A172 (cell line): ENCODE data around the gene TDP1. TPM values are rescaled to one million over a fixed set of nuclear protein-coding genes. Genes with fewer than 3 reads are reported as not detected.

ENCODE experiments used
- DNase-seq: peaks from one replicate; pipeline ENCODE4 v3.0.0-alpha.2; 2015; ENCODE audit warnings: low spot score
- total RNA-seq: library from RNA; depleted of rRNA; stranded (reverse); fragments of >200 nt; shearing (Covaris generic); gene quantifications from 2 replicates; pipeline ENCODE4 v1.2.3, GENCODE V29; 2014

The TDP1 gene
- total RNA-seq, 1 experiment from 2014 or later = 45.9 TPM

- no peak for DNase-seq
Measured at GRCh38 chr14:89941830-89942377, 13.8 kb upstream of the TDP1 start.

- no peak for DNase-seq
Measured at GRCh38 chr14:89947344-89947743, 8.4 kb upstream of the TDP1 start.

GRCh38 chr14:89952576-89952975 lies 3.2 kb upstream of the TDP1 start:
- no peak for DNase-seq

- no peak for DNase-seq
Measured at GRCh38 chr14:89953602-89954001, 2.1 kb upstream of the TDP1 start.

- peak; percentile 98 for DNase-seq
Measured at GRCh38 chr14:89954070-89955021, 1.4 kb upstream of the TDP1 start, which contains the start of gene EFCAB11. Gene EFCAB11, minus strand, starts transcription at chr14:89954730. Its CDS starts 70 bp downstream, at chr14:89954660.

GRCh38 chr14:89955022-89955744 lies 544 bp upstream of the TDP1 start:
- no peak for DNase-seq

GRCh38 chr14:89956661-89957009 lies 908 bp downstream of the TDP1 start:
- no peak for DNase-seq

GRCh38 chr14:89957376-89957775 lies 1.6 kb downstream of the TDP1 start:
- no peak for DNase-seq

- DNase-seq = peak; percentile 44
Measured at GRCh38 chr14:89957791-89958190, 2.1 kb downstream of the TDP1 start.

GRCh38 chr14:89958966-89959365 lies 3.2 kb downstream of the TDP1 start:
- DNase-seq = no peak

- no peak for DNase-seq
Measured at GRCh38 chr14:89959853-89960445, 4.2 kb downstream of the TDP1 start.

- no peak for DNase-seq
Measured at GRCh38 chr14:89960914-89961313, 5.2 kb downstream of the TDP1 start.

GRCh38 chr14:89963288-89963978 lies 7.7 kb downstream of the TDP1 start:
- no peak for DNase-seq

- DNase-seq = no peak
Measured at GRCh38 chr14:89965839-89966238, 10.1 kb downstream of the TDP1 start.

- peak; percentile 71 for DNase-seq
Measured at GRCh38 chr14:89973234-89973823, 17.6 kb downstream of the TDP1 start.

- DNase-seq = no peak
Measured at GRCh38 chr14:89977668-89978067, 21.9 kb downstream of the TDP1 start.

GRCh38 chr14:89978656-89979055 lies 22.9 kb downstream of the TDP1 start:
- DNase-seq = no peak

GRCh38 chr14:89983375-89983774 lies 27.6 kb downstream of the TDP1 start:
- no peak for DNase-seq

GRCh38 chr14:89986462-89987160 lies 30.9 kb downstream of the TDP1 start:
- DNase-seq = no peak

GRCh38 chr14:89987161-89987475 lies 31.4 kb downstream of the TDP1 start:
- no peak for DNase-seq

- DNase-seq = no peak
Measured at GRCh38 chr14:89988787-89989186, 33.1 kb downstream of the TDP1 start.
